ENCODE measurements around the gene SSTR1. TPM values are rescaled to one million over a fixed set of nuclear protein-coding genes. Genes with fewer than 3 reads are reported as not detected.

The SSTR1 gene
- total RNA-seq, 1 donor from 2014 or later, result not detected

DNA sequence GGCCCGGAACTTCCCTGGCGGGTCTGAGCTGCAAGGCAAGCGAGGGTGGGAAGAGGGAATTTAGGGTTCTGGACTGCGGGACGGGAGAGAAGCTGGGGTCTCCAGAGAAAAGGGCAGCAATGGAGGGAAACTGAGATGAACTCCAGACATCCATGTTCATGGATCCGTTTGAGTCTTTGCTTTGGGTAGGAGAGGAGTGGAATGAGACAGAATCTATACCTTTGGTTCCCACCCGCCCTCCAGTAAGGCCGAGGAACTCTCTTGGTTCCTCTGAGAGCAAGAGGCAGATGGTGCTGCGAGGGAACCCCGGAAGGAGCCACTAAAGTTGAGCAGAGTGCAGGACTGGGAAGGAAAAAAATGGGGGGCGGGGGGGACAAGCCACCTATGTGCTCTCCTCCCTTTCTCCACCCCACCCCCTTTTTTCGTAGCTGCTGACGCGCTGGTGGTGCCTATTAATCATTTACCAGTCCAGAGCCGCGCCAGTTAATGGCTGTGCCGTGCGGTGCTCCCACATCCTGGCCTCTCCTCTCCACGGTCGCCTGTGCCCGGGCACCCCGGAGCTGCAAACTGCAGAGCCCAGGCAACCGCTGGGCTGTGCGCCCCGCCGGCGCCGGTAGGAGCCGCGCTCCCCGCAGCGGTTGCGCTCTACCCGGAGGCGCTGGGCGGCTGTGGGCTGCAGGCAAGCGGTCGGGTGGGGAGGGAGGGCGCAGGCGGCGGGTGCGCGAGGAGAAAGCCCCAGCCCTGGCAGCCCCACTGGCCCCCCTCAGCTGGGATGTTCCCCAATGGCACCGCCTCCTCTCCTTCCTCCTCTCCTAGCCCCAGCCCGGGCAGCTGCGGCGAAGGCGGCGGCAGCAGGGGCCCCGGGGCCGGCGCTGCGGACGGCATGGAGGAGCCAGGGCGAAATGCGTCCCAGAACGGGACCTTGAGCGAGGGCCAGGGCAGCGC, 1.2 kb downstream of the SSTR1 start:
- Mint-ChIP-seq H3K4me3 (peak overlapping the region; percentile 65), H3K9me3 (peaks cover 3% of the 10 kb centered on the region), H3K27me3 (ENCODE audit: low read depth) (peaks cover 87% of the 10 kb centered on the region), H3K27ac (no peak overlapping the region), H3K36me3 (no peaks in the 10 kb centered on the region), H3K4me1 (peaks cover 32% of the 10 kb centered on the region)
- TF ChIP-seq, protein P1, sequence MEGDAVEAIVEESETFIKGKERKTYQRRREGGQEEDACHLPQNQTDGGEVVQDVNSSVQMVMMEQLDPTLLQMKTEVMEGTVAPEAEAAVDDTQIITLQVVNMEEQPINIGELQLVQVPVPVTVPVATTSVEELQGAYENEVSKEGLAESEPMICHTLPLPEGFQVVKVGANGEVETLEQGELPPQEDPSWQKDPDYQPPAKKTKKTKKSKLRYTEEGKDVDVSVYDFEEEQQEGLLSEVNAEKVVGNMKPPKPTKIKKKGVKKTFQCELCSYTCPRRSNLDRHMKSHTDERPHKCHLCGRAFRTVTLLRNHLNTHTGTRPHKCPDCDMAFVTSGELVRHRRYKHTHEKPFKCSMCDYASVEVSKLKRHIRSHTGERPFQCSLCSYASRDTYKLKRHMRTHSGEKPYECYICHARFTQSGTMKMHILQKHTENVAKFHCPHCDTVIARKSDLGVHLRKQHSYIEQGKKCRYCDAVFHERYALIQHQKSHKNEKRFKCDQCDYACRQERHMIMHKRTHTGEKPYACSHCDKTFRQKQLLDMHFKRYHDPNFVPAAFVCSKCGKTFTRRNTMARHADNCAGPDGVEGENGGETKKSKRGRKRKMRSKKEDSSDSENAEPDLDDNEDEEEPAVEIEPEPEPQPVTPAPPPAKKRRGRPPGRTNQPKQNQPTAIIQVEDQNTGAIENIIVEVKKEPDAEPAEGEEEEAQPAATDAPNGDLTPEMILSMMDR (IDR thresholded peaks at IDR 0.05; ENCODE audit: unreplicated experiment), result no peak
- peak; percentile 27 to 59 for DNase-seq (ENCODE audit: low spot score in 2 of 2, unreplicated experiment in 2 of 2)

DNA sequence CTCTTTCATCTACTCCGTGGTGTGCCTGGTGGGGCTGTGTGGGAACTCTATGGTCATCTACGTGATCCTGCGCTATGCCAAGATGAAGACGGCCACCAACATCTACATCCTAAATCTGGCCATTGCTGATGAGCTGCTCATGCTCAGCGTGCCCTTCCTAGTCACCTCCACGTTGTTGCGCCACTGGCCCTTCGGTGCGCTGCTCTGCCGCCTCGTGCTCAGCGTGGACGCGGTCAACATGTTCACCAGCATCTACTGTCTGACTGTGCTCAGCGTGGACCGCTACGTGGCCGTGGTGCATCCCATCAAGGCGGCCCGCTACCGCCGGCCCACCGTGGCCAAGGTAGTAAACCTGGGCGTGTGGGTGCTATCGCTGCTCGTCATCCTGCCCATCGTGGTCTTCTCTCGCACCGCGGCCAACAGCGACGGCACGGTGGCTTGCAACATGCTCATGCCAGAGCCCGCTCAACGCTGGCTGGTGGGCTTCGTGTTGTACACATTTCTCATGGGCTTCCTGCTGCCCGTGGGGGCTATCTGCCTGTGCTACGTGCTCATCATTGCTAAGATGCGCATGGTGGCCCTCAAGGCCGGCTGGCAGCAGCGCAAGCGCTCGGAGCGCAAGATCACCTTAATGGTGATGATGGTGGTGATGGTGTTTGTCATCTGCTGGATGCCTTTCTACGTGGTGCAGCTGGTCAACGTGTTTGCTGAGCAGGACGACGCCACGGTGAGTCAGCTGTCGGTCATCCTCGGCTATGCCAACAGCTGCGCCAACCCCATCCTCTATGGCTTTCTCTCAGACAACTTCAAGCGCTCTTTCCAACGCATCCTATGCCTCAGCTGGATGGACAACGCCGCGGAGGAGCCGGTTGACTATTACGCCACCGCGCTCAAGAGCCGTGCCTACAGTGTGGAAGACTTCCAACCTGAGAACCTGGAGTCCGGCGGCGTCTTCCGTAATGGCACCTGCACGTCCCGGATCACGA, 2.2 kb downstream of the SSTR1 start:
- H3K4me1 Mint-ChIP-seq, result peaks cover 32% of the 10 kb centered on the region
- H3K27me3 Mint-ChIP-seq (ENCODE audit: low read depth), result peaks cover 89% of the 10 kb centered on the region
- DNase-seq (ENCODE audit: low spot score in 2 of 2, unreplicated experiment in 2 of 2), result no peak
- peaks cover 3% of the 10 kb centered on the region for H3K9me3 Mint-ChIP-seq
- no peaks in the 10 kb centered on the region for H3K36me3 Mint-ChIP-seq
- H3K27ac Mint-ChIP-seq, result no peak overlapping the region
- TF ChIP-seq, protein P1 (IDR thresholded peaks at IDR 0.05; ENCODE audit: unreplicated experiment), result no peak
- peak overlapping the region; percentile 63 for H3K4me3 Mint-ChIP-seq

DNA sequence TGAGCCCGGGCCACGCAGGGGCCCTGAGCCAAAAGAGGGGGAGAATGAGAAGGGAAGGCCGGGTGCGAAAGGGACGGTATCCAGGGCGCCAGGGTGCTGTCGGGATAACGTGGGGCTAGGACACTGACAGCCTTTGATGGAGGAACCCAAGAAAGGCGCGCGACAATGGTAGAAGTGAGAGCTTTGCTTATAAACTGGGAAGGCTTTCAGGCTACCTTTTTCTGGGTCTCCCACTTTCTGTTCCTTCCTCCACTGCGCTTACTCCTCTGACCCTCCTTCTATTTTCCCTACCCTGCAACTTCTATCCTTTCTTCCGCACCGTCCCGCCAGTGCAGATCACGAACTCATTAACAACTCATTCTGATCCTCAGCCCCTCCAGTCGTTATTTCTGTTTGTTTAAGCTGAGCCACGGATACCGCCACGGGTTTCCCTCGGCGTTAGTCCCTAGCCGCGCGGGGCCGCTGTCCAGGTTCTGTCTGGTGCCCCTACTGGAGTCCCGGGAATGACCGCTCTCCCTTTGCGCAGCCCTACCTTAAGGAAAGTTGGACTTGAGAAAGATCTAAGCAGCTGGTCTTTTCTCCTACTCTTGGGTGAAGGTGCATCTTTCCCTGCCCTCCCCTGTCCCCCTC, 3.0 kb downstream of the SSTR1 start:
- Mint-ChIP-seq H3K36me3 (no peaks in the 10 kb centered on the region), H3K27me3 (ENCODE audit: low read depth) (peaks cover 83% of the 10 kb centered on the region), H3K4me1 (peaks cover 32% of the 10 kb centered on the region), H3K27ac (no peak overlapping the region), H3K4me3 (peak overlapping the region; percentile 59), H3K9me3 (peaks cover 3% of the 10 kb centered on the region)
- TF ChIP-seq, protein P1 (IDR thresholded peaks at IDR 0.05; ENCODE audit: unreplicated experiment), result no peak
- DNase-seq (ENCODE audit: low spot score in 2 of 2, unreplicated experiment in 2 of 2), result no peak

DNA sequence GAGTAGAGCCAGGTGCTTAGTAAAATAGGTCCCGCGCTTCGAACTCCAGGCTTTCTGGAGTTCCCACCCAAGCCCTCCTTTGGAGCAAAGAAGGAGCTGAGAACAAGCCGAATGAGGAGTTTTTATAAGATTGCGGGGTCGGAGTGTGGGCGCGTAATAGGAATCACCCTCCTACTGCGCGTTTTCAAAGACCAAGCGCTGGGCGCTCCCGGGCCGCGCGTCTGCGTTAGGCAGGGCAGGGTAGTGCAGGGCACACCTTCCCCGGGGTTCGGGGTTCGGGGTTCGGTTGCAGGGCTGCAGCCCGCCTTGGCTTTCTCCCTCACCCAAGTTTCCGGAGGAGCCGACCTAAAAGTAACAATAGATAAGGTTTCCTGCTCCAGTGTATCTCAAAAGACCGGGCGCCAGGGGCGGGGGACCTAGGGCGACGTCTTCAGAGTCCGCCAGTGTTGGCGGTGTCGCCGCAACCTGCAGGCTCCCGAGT, 3.6 kb downstream of the SSTR1 start:
- H3K4me1 Mint-ChIP-seq, result peaks cover 32% of the 10 kb centered on the region
- DNase-seq (ENCODE audit: low spot score in 2 of 2, unreplicated experiment in 2 of 2), result no peak
- TF ChIP-seq, protein P1 (IDR thresholded peaks at IDR 0.05; ENCODE audit: unreplicated experiment), result no peak

DNA sequence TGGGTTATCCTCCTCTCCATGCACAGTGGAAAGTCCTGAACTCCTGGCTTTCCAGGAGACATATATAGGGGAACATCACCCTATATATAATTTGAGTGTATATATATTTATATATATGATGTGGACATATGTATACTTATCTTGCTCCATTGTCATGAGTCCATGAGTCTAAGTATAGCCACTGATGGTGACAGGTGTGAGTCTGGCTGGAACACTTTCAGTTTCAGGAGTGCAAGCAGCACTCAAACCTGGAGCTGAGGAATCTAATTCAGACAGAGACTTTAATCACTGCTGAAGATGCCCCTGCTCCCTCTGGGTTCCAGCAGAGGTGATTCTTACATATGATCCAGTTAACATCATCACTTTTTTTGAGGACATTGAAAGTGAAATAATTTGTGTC, 4.4 kb downstream of the SSTR1 start:
- Mint-ChIP-seq H3K4me1 (peaks cover 31% of the 10 kb centered on the region), H3K4me3 (no peak overlapping the region), H3K36me3 (no peaks in the 10 kb centered on the region), H3K27me3 (ENCODE audit: low read depth) (peaks cover 73% of the 10 kb centered on the region), H3K9me3 (no peaks in the 10 kb centered on the region), H3K27ac (no peak overlapping the region)
- DNase-seq (ENCODE audit: low spot score in 2 of 2, unreplicated experiment in 2 of 2), result no peak
- TF ChIP-seq, protein P1 (IDR thresholded peaks at IDR 0.05; ENCODE audit: unreplicated experiment), result no peak

More for the DNA sequence above, 3.6 kb downstream of the SSTR1 start:
- H3K27ac Mint-ChIP-seq, result no peak overlapping the region
- H3K4me3 Mint-ChIP-seq, result peak overlapping the region; percentile 13
- H3K27me3 Mint-ChIP-seq (ENCODE audit: low read depth), result peaks cover 80% of the 10 kb centered on the region
- no peaks in the 10 kb centered on the region for H3K9me3 Mint-ChIP-seq
- H3K36me3 Mint-ChIP-seq, result no peaks in the 10 kb centered on the region
